ENCODE results near the gene RPL3. TPM values are rescaled to one million over a fixed set of nuclear protein-coding genes. Genes with fewer than 3 reads are reported as not detected.

The RPL3 gene
- total and polyA plus RNA-seq, 2 donors from 2014 or later, result 1,862 to 2,443 TPM

- intact Hi-C loops (cut with DNase I), result no loop called here
- FAIRE-seq (no peak), DNase-seq (no peak)
- Histone ChIP-seq H3K9me3 (ENCODE audit: control insufficient read depth in 2 of 3, insufficient read depth in 1 of 3, low read length in 3 of 3) (peaks cover 0 to 6% (median 0%) of the 10 kb centered on the region in 3 donors), H3K27me3 (ENCODE audit: control insufficient read depth, insufficient read depth, low read length) (no peaks in the 10 kb centered on the region), H3K27ac (ENCODE audit: low read depth in 2 of 2, low read length in 2 of 2) (no peak overlapping the region), H3K4me3 (ENCODE audit: low read length in 3 of 3) (no peak overlapping the region), H3K4me1 (ENCODE audit: control insufficient read depth in 2 of 3, insufficient read depth in 2 of 3, low read depth in 1 of 3, low read length in 3 of 3) (peaks cover 0 to 3% (median 0%) of the 10 kb centered on the region in 3 donors), H3K36me3 (ENCODE audit: control insufficient read depth in 2 of 3, insufficient read depth in 3 of 3, low read length in 3 of 3) (no peaks in the 10 kb centered on the region), H3K9ac (ENCODE audit: low read length in 3 of 3) (no peak overlapping the region)
- no peak for TF ChIP-seq CTCF (IDR thresholded peaks at IDR 0.05; ENCODE audit: borderline replicate concordance, extremely low read depth, insufficient read depth)
Observed at GRCh38 chr22:39264349-39265038, 54.9 kb downstream of the RPL3 start.

- no peak overlapping the region for H3K4me3 ChIP-seq (ENCODE audit: low read length in 3 of 3)
- no peaks in the 10 kb centered on the region for H3K27me3 ChIP-seq (ENCODE audit: control insufficient read depth, insufficient read depth, low read length)
- intact Hi-C loops (cut with DNase I), result no loop called here
- no peak for FAIRE-seq
- no peak for DNase-seq
- H3K36me3 ChIP-seq (ENCODE audit: control insufficient read depth in 2 of 3, insufficient read depth in 3 of 3, low read length in 3 of 3), result no peaks in the 10 kb centered on the region
- no peak overlapping the region for H3K9ac ChIP-seq (ENCODE audit: low read length in 3 of 3)
- no peak for TF ChIP-seq CTCF (IDR thresholded peaks at IDR 0.05; ENCODE audit: borderline replicate concordance, extremely low read depth, insufficient read depth)
- H3K4me1 ChIP-seq (ENCODE audit: control insufficient read depth in 2 of 3, insufficient read depth in 2 of 3, low read depth in 1 of 3, low read length in 3 of 3), result peaks cover 0 to 2% (median 0%) of the 10 kb centered on the region in 3 donors
- H3K27ac ChIP-seq (ENCODE audit: low read depth in 2 of 2, low read length in 2 of 2), result no peak overlapping the region
- peaks cover 0 to 6% (median 0%) of the 10 kb centered on the region in 3 donors for H3K9me3 ChIP-seq (ENCODE audit: control insufficient read depth in 2 of 3, insufficient read depth in 1 of 3, low read length in 3 of 3)
Observed at GRCh38 chr22:39263626-39264348, 55.6 kb downstream of the RPL3 start.

Other genes starting within 250 kb of the RPL3 start
- 12.5 TPM for gene APOBEC3G, start 242.3 kb downstream of the RPL3 start, total RNA-seq
- gene APOBEC3G, start 242.3 kb downstream of the RPL3 start, polyA plus RNA-seq (ENCODE audit: insufficient read depth, low read depth, low replicate concordance), result 4.8 TPM
- gene APOBEC3H, start 222.4 kb downstream of the RPL3 start, total RNA-seq, result 0.79 TPM
- not detected for gene APOBEC3H, start 222.4 kb downstream of the RPL3 start, polyA plus RNA-seq (ENCODE audit: insufficient read depth, low read depth, low replicate concordance)
- 65.2 TPM for gene CBX7, start 166.9 kb downstream of the RPL3 start, total RNA-seq
- 39.3 TPM for gene CBX7, start 166.9 kb downstream of the RPL3 start, polyA plus RNA-seq (ENCODE audit: insufficient read depth, low read depth, low replicate concordance)
- gene PDGFB, start 74.6 kb downstream of the RPL3 start, total RNA-seq, result 14.2 TPM
- gene PDGFB, start 74.6 kb downstream of the RPL3 start, polyA plus RNA-seq (ENCODE audit: insufficient read depth, low read depth, low replicate concordance), result 10.4 TPM
- 21.5 TPM for gene SYNGR1, start 30.4 kb upstream of the RPL3 start, total RNA-seq
- gene SYNGR1, start 30.4 kb upstream of the RPL3 start, polyA plus RNA-seq (ENCODE audit: insufficient read depth, low read depth, low replicate concordance), result 43.0 TPM
- gene TAB1, start 80.2 kb upstream of the RPL3 start, total RNA-seq, result 30.9 TPM
- gene TAB1, start 80.2 kb upstream of the RPL3 start, polyA plus RNA-seq (ENCODE audit: insufficient read depth, low read depth, low replicate concordance), result 14.4 TPM
- 5.4 TPM for gene MGAT3, start 137.4 kb upstream of the RPL3 start, total RNA-seq
- 2.7 TPM for gene MGAT3, start 137.4 kb upstream of the RPL3 start, polyA plus RNA-seq (ENCODE audit: insufficient read depth, low read depth, low replicate concordance)
- 27.9 TPM for gene MIEF1, start 182.7 kb upstream of the RPL3 start, total RNA-seq
- 13.0 TPM for gene MIEF1, start 182.7 kb upstream of the RPL3 start, polyA plus RNA-seq (ENCODE audit: insufficient read depth, low read depth, low replicate concordance)
- gene ATF4, start 200.9 kb upstream of the RPL3 start, total RNA-seq, result 261 TPM
- gene ATF4, start 200.9 kb upstream of the RPL3 start, polyA plus RNA-seq (ENCODE audit: insufficient read depth, low read depth, low replicate concordance), result 293 TPM
- 51.8 TPM for gene RPS19BP1, start 213.1 kb upstream of the RPL3 start, total RNA-seq
- 180 TPM for gene RPS19BP1, start 213.1 kb upstream of the RPL3 start, polyA plus RNA-seq (ENCODE audit: insufficient read depth, low read depth, low replicate concordance)

Data from kidney (tissue), 14 donors.